HepG2 (cell line): ENCODE results near the gene CGB8. TPM values are rescaled to one million over a fixed set of nuclear protein-coding genes. Genes with fewer than 3 reads are reported as not detected.

Experiments used
- BRD4 ChIP-seq: sonication (generic); formaldehyde crosslinking; IDR thresholded peaks from 2 replicates; pipeline ENCODE4 v1.4.0; 2020; ENCODE audit warnings: missing genetic modification reagents
- KIAA2018 ChIP-seq: sonication (generic); formaldehyde crosslinking; IDR thresholded peaks from 2 replicates; pipeline ENCODE4 v1.5.0; 2020; ENCODE audit warnings: mild to moderate bottlenecking, missing genetic modification reagents, borderline replicate concordance
- RBFOX2 ChIP-seq: fragments of 200-400 bp; formaldehyde crosslinking; IDR thresholded peaks from 2 replicates; pipeline ENCODE4 v1.6.1; 2017; ENCODE audit warnings: low read depth, mild to moderate bottlenecking, low read length
- ZBED4 ChIP-seq: sonication (generic); formaldehyde crosslinking; IDR thresholded peaks from 2 replicates; pipeline ENCODE4 v1.4.0; 2020; ENCODE audit warnings: missing genetic modification reagents, borderline replicate concordance
- ZNF282 ChIP-seq: fragments of 450-650 bp; IDR thresholded peaks from 2 replicates; pipeline ENCODE4 v1.6.1; 2018; ENCODE audit not compliant: partially characterized antibody
- polyA plus RNA-seq, 8 experiments: library from polyadenylated mRNA; depleted of rRNA in 3 of 8; stranded (reverse) in 7 of 8; unstranded in 1 of 8; fragments of >200 nt; fragmentation: Illumina TruSeq in 4 of 8; extraction: Trizol in 4 of 8; gene quantifications; 2 replicates each; pipeline versions ENCODE4 v1.2.1 to v1.2.3, GENCODE V29; 2011 to 2016; ENCODE audit warnings: low read depth in 4 of 8, missing spikeins in 1 of 8, mixed read lengths in 1 of 8; ENCODE audit not compliant: insufficient read depth in 1 of 8
- total RNA-seq, 5 experiments: library from RNA; depleted of rRNA; stranded (reverse); fragments of >200 nt; fragmentation: Illumina TruSeq; extraction: Trizol; gene quantifications; 2 replicates each; pipeline ENCODE4 v1.2.3, GENCODE V29; 2016; ENCODE audit warnings: low read depth in 1 of 5
- TF ChIP-seq, protein P1 (sequence below): sonication (generic); formaldehyde crosslinking; IDR thresholded peaks from 2 replicates; pipeline ENCODE4 v1.5.0; 2020; ENCODE audit warnings: mild to moderate bottlenecking, missing genetic modification reagents

The CGB8 gene
- total and polyA plus RNA-seq, 2 of the 13 experiments (the other 11 are each of a cell fraction or from before 2014, with no cell fraction given), result not detected

DNA sequence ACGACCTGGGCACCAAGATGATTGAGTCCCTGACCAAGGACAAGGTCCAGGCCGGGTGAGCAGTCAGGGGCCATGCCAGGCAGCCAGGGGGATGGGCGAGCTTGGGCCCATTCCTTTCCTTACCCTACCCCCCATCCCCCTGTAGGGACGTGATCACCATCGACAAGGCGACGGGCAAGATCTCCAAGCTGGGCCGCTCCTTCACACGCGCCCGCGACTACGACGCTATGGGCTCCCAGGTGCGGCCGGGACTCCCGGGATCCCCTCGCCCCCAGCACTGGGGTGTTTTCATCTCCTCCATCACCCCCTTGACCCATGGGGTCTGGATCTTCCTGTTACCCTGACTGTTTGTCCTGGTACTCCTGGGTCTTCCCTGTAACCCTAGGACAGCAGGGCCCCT is 39.1 kb downstream of the CGB8 start (continued):
- TF ChIP-seq, protein P1, sequence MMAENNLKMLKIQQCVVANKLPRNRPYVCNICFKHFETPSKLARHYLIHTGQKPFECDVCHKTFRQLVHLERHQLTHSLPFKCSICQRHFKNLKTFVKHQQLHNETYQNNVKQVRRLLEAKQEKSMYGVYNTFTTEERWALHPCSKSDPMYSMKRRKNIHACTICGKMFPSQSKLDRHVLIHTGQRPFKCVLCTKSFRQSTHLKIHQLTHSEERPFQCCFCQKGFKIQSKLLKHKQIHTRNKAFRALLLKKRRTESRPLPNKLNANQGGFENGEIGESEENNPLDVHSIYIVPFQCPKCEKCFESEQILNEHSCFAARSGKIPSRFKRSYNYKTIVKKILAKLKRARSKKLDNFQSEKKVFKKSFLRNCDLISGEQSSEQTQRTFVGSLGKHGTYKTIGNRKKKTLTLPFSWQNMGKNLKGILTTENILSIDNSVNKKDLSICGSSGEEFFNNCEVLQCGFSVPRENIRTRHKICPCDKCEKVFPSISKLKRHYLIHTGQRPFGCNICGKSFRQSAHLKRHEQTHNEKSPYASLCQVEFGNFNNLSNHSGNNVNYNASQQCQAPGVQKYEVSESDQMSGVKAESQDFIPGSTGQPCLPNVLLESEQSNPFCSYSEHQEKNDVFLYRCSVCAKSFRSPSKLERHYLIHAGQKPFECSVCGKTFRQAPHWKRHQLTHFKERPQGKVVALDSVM (CRISPR knock-in tag), result no peak
- TF ChIP-seq ZBED4 (CRISPR knock-in tag), result no peak
- TF ChIP-seq BRD4 (CRISPR knock-in tag), result no peak
- TF ChIP-seq RBFOX2, result no peak
- TF ChIP-seq ZNF282, result no peak
- no peak for TF ChIP-seq KIAA2018 (CRISPR knock-in tag)
- TF ChIP-seq, all 625 proteins: peak for 0
